ENCODE measurements around the gene LTF.
A peak's percentile ranks its signal among the peaks of the same experiment; 100 is the strongest.
"Not testable (repeated sequence)": the region's sequence is repeated elsewhere in the genome, so short reads cannot be mapped to it uniquely, and the experiment has no call there.

Gene LTF

DNA sequence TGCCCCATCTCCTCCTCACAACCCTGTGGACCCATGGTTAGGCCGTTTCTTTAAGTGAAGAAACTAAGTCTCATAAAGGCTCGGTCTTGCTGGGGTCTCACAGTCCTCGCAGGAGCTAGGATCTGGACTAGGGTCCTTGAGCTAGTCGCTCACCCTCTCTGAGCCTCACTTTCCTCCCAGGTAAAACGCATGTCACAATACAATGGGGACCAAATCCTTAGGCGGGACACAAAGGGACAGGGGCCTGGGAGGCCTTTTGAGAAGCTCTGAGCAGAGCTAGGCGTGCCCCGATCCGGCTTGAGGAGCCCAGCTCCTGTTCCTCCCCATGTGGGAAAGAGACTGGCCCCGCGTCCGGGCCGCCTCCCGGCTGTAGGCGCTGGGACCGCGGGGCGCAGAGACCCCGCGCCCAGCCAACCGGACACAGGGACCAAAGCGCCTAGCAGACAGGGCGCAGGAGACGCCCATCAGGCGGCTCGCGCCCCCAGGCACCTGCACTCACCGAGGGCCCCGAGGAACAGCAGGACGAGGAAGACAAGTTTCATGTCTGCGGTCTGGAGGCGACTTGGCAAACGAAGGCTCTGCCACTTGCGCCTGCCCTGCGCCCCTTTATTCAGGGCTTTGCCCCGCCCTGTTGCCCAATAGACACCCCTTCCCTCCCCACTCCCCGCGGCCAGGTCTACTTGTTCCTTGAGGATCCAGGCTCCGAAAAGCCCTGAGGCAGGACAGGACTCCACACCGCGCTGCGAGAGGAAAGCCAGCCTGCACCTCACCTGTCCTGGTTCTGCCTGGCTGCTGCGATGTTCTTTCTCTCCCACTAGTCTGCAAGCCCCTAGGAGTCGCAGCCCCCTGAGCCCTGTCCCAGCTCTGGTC is at the start of gene LTF:
Gene LTF, minus strand, starts transcription at position 580 of the 870 bp plus-strand sequence. Its CDS starts 38 bp downstream, at position 542.
- DNase-seq = no peak

DNA sequence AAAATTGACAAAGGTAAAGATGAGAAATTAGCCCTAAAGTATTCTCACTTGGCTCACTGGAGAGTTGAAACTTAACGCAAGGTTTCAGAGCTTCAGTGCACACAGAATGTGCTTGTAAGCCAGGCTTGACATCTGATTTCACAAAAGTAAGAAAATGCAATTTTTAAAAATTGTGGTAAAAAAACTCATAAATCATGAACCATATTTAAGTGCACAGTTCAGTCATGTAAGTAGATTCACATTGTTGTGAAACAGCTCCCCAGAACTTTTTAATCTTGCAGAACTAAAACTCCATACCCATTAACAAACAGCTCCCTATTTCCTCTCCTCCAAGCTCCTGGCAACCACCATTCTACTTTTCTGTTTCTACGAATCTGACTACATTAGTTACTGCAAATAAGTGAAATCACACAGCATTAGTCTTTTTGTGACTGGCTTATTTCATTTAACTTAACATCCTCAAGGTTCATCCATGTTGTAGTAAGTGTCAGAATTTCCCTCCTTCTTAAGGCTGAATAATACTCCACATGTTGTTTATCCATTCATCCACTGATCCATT is 47.6 kb upstream of the LTF start:
- DNase-seq = no peak

- no peak for DNase-seq
These were observed 45.0 kb upstream of the LTF start for GRCh38 chr3:46509661-46510187.

- DNase-seq = no peak
These were observed 44.3 kb upstream of the LTF start for GRCh38 chr3:46508850-46509591.

DNA sequence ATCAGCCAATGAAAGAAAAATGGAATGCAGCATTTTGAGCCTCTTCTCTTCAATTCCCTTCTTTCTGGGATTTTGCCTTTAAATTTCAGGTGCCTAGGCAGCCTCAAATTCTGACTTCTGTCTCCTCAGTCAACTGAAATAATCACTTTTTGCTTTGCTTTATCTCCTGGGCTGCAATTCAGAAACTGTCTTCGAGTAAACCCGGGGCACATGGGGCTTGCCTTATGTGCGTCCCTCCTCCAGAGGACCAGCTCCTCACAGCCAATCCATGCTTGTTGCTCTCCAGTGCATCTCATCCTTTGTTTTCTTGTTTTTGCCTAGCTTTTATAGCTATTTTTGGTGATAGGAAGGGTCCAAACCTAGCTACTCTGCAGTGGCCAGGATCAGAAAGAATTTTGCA is 41.8 kb upstream of the LTF start:
- no peak for DNase-seq

DNA sequence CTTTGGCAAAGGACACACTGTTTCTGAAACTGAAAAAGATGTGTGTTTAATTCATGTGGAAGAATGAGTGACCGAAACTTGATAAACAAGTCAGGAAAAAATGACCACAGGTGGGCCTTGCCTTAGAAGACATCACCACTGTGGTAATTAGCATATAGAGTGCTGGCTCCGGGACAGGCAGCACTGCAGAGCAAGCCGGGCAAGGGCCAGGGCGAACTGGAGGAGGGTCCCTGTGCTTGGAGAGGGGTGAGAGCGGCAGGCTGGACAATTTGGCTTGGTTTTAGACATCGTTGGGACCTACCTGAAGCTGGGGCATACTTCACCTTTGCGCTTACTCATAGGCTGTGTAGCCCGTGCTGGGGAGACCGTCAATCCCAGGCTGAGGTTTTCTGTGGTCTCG is 41.2 kb upstream of the LTF start:
- no peak for DNase-seq

DNA sequence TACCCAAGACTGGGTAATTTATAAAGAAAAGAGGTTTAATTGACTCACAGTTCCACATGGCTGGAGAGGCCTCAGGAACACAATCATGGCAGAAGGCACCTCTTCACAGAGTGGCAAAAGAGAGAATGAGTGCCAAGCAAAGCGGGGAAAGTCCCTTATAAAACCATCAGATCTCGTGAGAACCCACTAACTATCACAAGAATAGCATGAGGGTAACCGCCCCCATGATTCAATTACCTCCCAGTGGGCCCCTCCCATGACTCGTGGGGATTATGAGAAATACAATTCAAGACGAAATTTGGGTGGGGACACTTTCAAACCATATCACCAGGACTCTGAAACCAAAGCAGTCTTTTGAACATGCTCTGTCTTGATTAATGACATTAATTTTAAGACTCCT is 40.1 kb upstream of the LTF start:
- DNase-seq = peak; percentile 7

- DNase-seq = no peak
These were observed 38.6 kb upstream of the LTF start for GRCh38 chr3:46503200-46503874.

DNA sequence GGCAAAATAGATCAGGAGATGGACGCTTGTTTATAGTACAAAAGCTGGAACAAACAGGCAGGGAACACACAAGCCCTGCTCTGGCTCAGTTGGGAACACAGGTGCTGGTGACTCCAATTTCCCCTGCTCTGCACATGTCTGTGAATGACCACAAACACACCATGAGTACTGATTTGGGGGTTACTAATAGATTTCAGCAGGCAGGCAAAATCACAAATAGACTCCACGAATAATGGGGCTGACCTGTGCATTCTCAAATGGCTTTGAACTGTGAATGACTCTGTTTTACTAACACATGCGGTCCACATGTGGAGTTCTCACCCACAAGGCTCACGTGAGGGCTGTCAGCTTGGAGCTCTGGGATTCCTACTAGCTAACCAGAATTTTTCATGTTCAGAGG is 37.0 kb upstream of the LTF start:
- no peak for DNase-seq

GRCh38 chr3:46500656-46501635 is 36.2 kb upstream of the LTF start:
- DNase-seq = no peak

DNA sequence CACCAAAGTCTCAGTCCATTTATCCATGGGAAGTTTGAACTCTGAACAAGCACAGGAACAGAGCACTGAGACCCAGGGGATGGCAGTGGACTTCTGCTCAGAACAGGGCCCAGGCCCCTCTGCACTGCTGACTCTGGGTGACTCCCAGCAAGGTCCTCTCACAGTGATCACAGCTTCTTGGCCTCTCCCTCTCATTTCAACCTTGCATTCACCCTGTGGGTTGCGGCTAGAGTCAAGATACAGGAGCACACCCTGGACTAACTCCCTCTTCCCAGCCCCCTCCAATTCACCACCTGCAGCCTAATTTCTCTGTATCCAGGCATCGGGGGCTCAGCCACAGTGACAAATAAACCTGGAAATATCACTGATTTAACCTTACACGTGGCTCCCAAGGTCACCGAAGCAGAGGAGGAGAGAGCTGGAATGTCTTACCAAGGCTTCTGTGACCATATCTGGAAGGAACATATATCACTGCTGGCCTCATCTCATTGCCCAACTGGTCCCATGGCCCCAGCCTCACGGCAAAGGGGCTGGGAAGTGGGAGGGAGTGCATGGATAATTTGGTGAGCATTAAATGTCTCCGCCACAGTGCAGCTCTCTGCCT is 34.3 kb upstream of the LTF start:
- DNase-seq = no peak

DNA sequence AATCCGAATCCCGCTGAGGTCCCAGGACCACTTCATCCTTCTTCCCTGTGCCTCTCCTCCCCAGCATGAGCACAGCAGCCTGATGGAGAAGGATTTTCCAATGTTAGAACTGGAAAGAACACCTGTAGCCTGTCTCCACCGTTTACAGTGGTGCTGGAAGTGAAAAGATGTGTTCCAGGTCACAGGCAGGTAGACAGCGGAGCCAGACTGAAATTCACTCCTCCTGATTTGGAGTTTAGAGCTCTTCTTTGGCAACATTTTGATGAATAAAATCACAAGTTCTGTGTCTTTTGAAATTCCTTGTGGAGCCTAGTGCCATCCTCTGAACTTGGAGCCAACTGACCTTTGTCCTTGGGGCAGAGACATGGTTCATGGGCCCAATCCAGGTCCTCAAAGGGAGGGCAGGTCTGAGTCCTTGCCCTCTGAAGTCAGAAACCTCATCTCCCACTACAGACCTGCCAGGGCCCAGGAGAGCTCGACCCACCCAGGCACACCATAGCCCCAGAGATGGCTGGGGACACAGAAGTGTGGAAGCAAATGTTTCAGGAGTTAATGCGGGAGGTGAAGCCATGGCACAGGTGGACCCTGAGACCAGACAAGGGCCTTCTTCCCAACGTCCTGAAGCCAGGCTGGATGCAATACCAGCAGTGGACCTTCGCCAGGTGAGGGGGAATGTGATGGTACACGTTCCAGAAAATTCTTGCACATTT is 33.0 kb upstream of the LTF start, which contains the start of gene RTP3:
Gene RTP3, plus strand, starts transcription at position 421 of the 710 bp plus-strand sequence. Its CDS starts 87 bp downstream, at position 508.
- DNase-seq = no peak

- peak; percentile 28 for DNase-seq
These were observed 32.2 kb upstream of the LTF start for GRCh38 chr3:46496746-46497555.

DNA sequence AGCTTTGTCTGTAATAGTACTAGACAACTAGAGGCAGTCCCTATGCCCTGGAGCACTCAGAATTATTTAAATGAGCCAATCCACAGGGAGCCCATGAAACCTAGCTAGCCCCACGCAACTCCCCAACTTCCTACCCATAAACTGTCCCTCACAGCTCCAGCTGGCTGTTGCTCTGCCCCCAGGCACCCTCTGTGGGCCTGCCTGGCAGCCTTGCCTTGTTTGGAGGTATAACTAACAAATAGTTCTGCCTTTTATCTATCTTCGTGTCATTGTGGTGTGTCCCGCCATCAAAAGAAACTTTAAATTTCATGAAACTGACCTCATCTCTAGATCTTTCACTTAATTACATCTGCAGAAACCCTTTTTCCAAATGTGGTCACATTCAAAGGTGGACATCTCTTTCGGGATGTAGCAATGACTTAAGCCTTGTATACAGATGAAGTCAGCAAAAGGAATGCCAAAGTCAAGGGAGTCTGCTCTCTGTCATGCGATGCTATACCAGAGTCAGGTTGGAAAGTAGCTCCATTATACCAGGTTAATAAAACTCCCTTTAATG is 31.3 kb upstream of the LTF start:
- no peak for DNase-seq

- not testable (repeated sequence) for DNase-seq
These were observed 29.8 kb upstream of the LTF start for GRCh38 chr3:46494491-46494890.

GRCh38 chr3:46492890-46493547 is 28.3 kb upstream of the LTF start:
- no peak for DNase-seq

DNA sequence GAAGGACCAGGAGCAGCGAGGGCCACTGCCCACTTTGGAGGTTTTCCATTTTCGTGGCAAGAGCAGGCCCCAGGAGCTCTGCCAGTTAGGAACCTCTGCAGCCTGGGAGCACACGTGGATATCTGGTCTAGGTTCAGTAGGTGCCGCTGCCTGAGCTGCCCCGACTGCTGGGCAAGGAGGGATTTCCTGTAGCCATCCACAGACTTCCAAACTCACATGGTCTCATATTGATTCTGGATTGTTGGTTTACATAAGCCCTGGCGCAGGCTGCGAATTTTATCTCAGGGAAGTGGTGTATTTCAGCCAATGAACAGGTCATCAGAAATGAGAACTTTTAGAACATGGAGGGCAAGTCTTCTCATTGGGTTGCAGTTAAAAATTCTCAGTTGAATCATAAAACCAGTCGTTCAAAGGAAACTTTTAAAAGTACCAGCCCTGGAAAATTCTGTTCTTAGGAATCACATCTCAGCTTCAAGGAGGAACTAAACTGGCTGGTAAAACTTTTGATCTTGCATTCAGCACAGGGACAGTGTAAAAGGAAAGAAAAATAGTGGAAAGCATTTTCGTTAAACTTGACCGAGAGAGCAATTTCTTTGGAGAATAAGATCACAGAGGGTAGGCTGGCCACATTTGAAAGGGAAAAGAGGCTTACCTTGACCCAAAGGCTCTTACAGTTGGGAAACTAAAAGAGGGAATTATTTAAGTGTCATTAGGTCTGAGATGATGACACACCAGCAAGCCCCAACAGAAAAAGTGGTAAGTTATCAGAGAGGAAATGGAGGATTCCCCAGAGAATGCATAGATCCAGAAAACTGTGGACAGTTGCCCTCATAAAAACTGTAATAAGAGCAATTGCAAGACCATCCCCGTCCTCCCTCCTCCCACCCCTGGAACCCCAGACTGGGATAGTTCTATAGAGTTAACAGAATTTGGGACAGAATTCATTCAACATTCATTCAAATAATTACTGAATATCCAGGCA is 26.7 kb upstream of the LTF start:
- no peak for DNase-seq

Data from activated T-cell treated with anti-CD3 and anti-CD28 coated beads for 4 hours (primary cell).